Keratinocyte (primary cell): ENCODE data around the gene SOX10. TPM values are rescaled to one million over a fixed set of nuclear protein-coding genes. Genes with fewer than 3 reads are reported as not detected.
"Not testable (repeated sequence)": the region's sequence is repeated elsewhere in the genome, so short reads cannot be mapped to it uniquely, and the experiment has no call there.

Experiments
- DNase-seq: peaks from one replicate; pipeline ENCODE4 v3.0.0-alpha.2; 2011; ENCODE audit warnings: low read depth, missing footprints, low spot score
- FAIRE-seq: peaks from 2 replicates; lab custom pipeline; 2011; peaks lifted over from hg19 to GRCh38; lab: Jason Lieb, UNC
- H2AFZ ChIP-seq: 2 replicates; pipeline ENCODE4 v1.6.0; 2012; ENCODE audit warnings: low read length, control low read depth, inconsistent platforms; ENCODE audit not compliant: control insufficient read depth
- H3K27ac ChIP-seq: 2 replicates; pipeline ENCODE4 v1.5.1; 2011; ENCODE audit warnings: low read length; ENCODE audit not compliant: control insufficient read depth, insufficient read depth
- H3K27me3 ChIP-seq: 3 replicates; pipeline ENCODE4 v1.6.0; 2011; ENCODE audit warnings: low read length; ENCODE audit not compliant: control insufficient read depth, insufficient read depth; ENCODE audit errors: extremely low read depth
- H3K36me3 ChIP-seq, 2 experiments: 2 replicates in 1 of 2; 3 replicates in 1 of 2; pipeline ENCODE4 v1.5.1; 2011; ENCODE audit warnings: low read length in 2 of 2, mild to moderate bottlenecking in 1 of 2; ENCODE audit not compliant: control insufficient read depth in 2 of 2, insufficient read depth in 2 of 2; ENCODE audit errors: extremely low read depth in 1 of 2
- H3K4me1 ChIP-seq: 3 replicates; pipeline ENCODE4 v1.5.1; 2011; ENCODE audit warnings: low read length; ENCODE audit not compliant: control insufficient read depth, insufficient read depth; ENCODE audit errors: extremely low read depth
- H3K4me2 ChIP-seq: 3 replicates; pipeline ENCODE4 v1.6.0; 2011; ENCODE audit warnings: low read depth, low read length; ENCODE audit not compliant: control insufficient read depth, insufficient read depth; ENCODE audit errors: extremely low read depth
- H3K4me3 ChIP-seq, 3 experiments: fragments of 200-600 bp in 1 of 3; sonication (generic) in 1 of 3; 2 replicates in 2 of 3; 3 replicates in 1 of 3; pipeline ENCODE4 v1.5.1; 2011 to 2016; ENCODE audit warnings: low read length in 3 of 3, mild to moderate bottlenecking in 3 of 3, control low read depth in 2 of 3, inconsistent platforms in 1 of 3, low read depth in 1 of 3, mixed read lengths in 1 of 3, mixed run types in 1 of 3, moderate library complexity in 1 of 3; ENCODE audit not compliant: control insufficient read depth in 2 of 3, insufficient read depth in 2 of 3; ENCODE audit errors: extremely low read depth in 1 of 3
- H3K79me2 ChIP-seq: 2 replicates; pipeline ENCODE4 v1.6.0; 2012; ENCODE audit warnings: low read length; ENCODE audit not compliant: control insufficient read depth, insufficient read depth
- H3K9ac ChIP-seq: 3 replicates; pipeline ENCODE4 v1.6.0; 2011; ENCODE audit warnings: low read length; ENCODE audit not compliant: control insufficient read depth, insufficient read depth; ENCODE audit errors: extremely low read depth
- H3K9me1 ChIP-seq: 3 replicates; pipeline ENCODE4 v1.6.0; 2011; ENCODE audit warnings: low read length; ENCODE audit not compliant: control insufficient read depth, insufficient read depth; ENCODE audit errors: extremely low read depth
- H3K9me3 ChIP-seq: 2 replicates; pipeline ENCODE4 v1.5.1; 2012; ENCODE audit warnings: low read depth, low read length; ENCODE audit not compliant: control insufficient read depth
- H4K20me1 ChIP-seq: 3 replicates; pipeline ENCODE4 v1.6.0; 2011; ENCODE audit warnings: low read length; ENCODE audit not compliant: control insufficient read depth, insufficient read depth; ENCODE audit errors: extremely low read depth
- EZH2 ChIP-seq: IDR thresholded peaks from one replicate; pipeline ENCODE4 v1.6.1; 2012; ENCODE audit warnings: inconsistent platforms, mild to moderate bottlenecking, low read length, moderate library complexity
- dilution Hi-C: fragments of 300-500 bp; cut with MboI; formaldehyde crosslinking; loops from one replicate; pipeline ENCODE4 v1.7.0; 2020; ENCODE audit warnings: low sequenced_read_pairs; ENCODE audit not compliant: extremely low pct_ligation_motif_present
- polyA plus RNA-seq, 5 experiments: library from polyadenylated mRNA; depleted of rRNA in 3 of 5; stranded (reverse) in 3 of 5; stranded (forward) in 1 of 5; unstranded in 1 of 5; fragments of >200 nt; gene quantifications; 1 replicate in 1 of 5; 2 replicates in 3 of 5; 3 replicates in 1 of 5; pipeline versions ENCODE4 v1.2.1 to v1.2.3, GENCODE V29; 2011 to 2012; ENCODE audit warnings: missing spikeins in 2 of 5, low read depth in 1 of 5, low replicate concordance in 1 of 5
- TF ChIP-seq, protein P1 (sequence below), 3 experiments: IDR thresholded peaks in 1 of 3; conservative IDR thresholded peaks in 1 of 3; optimal IDR thresholded peaks in 1 of 3; 2 replicates in 2 of 3; 3 replicates in 1 of 3; pipeline versions ENCODE3 to v1.5.1; 2011; ENCODE audit warnings: low read length in 3 of 3, mild to moderate bottlenecking in 3 of 3, moderate library complexity in 2 of 3, control low read depth in 1 of 3, inconsistent platforms in 1 of 3; ENCODE audit not compliant: insufficient read depth in 2 of 3; ENCODE audit errors: extremely low read depth in 1 of 3

The SOX10 gene
- polyA plus RNA-seq, 1 donor (not counting 4 experiments of a cell fraction or from before 2014, with no cell fraction given), result not detected

DNA sequence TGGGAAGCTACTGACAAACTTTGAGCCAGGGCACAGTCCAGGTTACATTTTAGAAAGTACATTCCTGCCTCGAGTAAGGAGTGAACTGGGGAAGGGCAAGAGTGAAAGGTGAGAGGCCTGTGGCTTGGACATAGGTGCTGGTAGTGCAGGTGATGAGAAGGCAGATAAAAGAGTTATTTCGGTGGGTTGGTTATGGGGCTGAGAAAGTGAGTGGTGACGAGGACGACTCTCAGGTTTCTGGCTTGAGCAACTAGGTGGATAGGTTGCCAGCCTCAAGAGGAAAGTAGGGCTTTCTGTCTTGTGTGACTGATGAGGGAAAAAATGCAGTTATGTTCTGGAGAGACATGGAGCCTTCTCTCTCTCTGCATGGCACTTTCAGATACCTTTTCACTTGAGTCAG is 27.1 kb downstream of the SOX10 start:
- FAIRE-seq, result no peak
- Histone ChIP-seq H2AFZ (no peak overlapping the region), H3K4me1 (peaks cover 15% of the 10 kb centered on the region), H3K27me3 (no peaks in the 10 kb centered on the region), H3K36me3 (peaks cover 29 to 32% of the 10 kb centered on the region in 2 experiments), H3K27ac (no peak overlapping the region), H3K79me2 (peaks cover 20% of the 10 kb centered on the region), H3K9ac (no peak overlapping the region), H3K9me1 (peaks cover 4% of the 10 kb centered on the region), H4K20me1 (no peaks in the 10 kb centered on the region), H3K4me3 (no peak overlapping the region), H3K4me2 (no peak overlapping the region), H3K9me3 (no peaks in the 10 kb centered on the region)
- DNase-seq, result no peak
- dilution Hi-C loops, result no loop called here
- no peak for TF ChIP-seq EZH2
- TF ChIP-seq, protein P1, sequence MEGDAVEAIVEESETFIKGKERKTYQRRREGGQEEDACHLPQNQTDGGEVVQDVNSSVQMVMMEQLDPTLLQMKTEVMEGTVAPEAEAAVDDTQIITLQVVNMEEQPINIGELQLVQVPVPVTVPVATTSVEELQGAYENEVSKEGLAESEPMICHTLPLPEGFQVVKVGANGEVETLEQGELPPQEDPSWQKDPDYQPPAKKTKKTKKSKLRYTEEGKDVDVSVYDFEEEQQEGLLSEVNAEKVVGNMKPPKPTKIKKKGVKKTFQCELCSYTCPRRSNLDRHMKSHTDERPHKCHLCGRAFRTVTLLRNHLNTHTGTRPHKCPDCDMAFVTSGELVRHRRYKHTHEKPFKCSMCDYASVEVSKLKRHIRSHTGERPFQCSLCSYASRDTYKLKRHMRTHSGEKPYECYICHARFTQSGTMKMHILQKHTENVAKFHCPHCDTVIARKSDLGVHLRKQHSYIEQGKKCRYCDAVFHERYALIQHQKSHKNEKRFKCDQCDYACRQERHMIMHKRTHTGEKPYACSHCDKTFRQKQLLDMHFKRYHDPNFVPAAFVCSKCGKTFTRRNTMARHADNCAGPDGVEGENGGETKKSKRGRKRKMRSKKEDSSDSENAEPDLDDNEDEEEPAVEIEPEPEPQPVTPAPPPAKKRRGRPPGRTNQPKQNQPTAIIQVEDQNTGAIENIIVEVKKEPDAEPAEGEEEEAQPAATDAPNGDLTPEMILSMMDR (optimal IDR thresholded peaks at IDR 0.05 in 1 of 3, IDR thresholded peaks at IDR 0.05 in 1 of 3, conservative IDR thresholded peaks at IDR 0.05 in 1 of 3; ENCODE audit: extremely low read depth in 1 of 3, insufficient read depth in 2 of 3, low read length in 3 of 3), result no peak

GRCh38 chr22:37955825-37956397 is 28.4 kb downstream of the SOX10 start:
- H2AFZ ChIP-seq, H3K27me3 ChIP-seq, dilution Hi-C loops, H3K4me2 ChIP-seq, H3K9me1 ChIP-seq, FAIRE-seq, H3K9me3 ChIP-seq, DNase-seq, H4K20me1 ChIP-seq, H3K27ac ChIP-seq, H3K9ac ChIP-seq, H3K4me3 ChIP-seq: not testable (repeated sequence)
- Histone ChIP-seq H3K36me3 (peaks cover 20 to 22% of the 10 kb centered on the region in 2 experiments), H3K79me2 (peaks cover 20% of the 10 kb centered on the region), H3K4me1 (peaks cover 15% of the 10 kb centered on the region)

GRCh38 chr22:37954686-37955085 is 29.7 kb downstream of the SOX10 start:
- Histone ChIP-seq H2AFZ (no peak overlapping the region), H4K20me1 (no peaks in the 10 kb centered on the region), H3K4me3 (peak overlapping the region; percentile 92 to 100 (median 95)), H3K4me2 (peak overlapping the region; percentile 98), H3K9me3 (no peaks in the 10 kb centered on the region), H3K36me3 (peaks cover 16 to 21% of the 10 kb centered on the region in 2 experiments), H3K27ac (peak overlapping the region; percentile 36), H3K27me3 (no peaks in the 10 kb centered on the region), H3K9me1 (peaks cover 4% of the 10 kb centered on the region), H3K79me2 (peaks cover 20% of the 10 kb centered on the region), H3K4me1 (peaks cover 15% of the 10 kb centered on the region), H3K9ac (peak overlapping the region; percentile 96)
- no peak for DNase-seq
- TF ChIP-seq EZH2, result no peak
- TF ChIP-seq, protein P1 (optimal IDR thresholded peaks at IDR 0.05 in 1 of 3, IDR thresholded peaks at IDR 0.05 in 1 of 3, conservative IDR thresholded peaks at IDR 0.05 in 1 of 3; ENCODE audit: extremely low read depth in 1 of 3, insufficient read depth in 2 of 3, low read length in 3 of 3), result no peak
- dilution Hi-C loops, result no loop called here
- no peak for FAIRE-seq
